ENCODE results near the gene ACADL. TPM values are rescaled to one million over a fixed set of nuclear protein-coding genes. Genes with fewer than 3 reads are reported as not detected.
A peak's percentile ranks its signal among the peaks of the same experiment; 100 is the strongest.

The ACADL gene
- total and polyA plus RNA-seq, 8 donors: 11.1 to 30.9 (median 22.8) TPM

GRCh38 chr2:210230518-210230917 is 5.3 kb upstream of the ACADL start:
- DNase-seq (peak in 2 of 6 donors; percentile 22 to 38), ATAC-seq (peak in 3 of 4 donors; percentile 3 to 38 (median 14)), FAIRE-seq (no peak)
- WGBS, 2 donors: 90 to 94% methylated on average over 2 of the region's 2 CpGs
- Histone ChIP-seq H3K4me3 (no peak overlapping the region), H3K9me3 (no peaks in the 10 kb centered on the region), H3K27me3 (no peaks in the 10 kb centered on the region), H3K27ac (peak overlapping the region in 2 of 4 donors; percentile 64 to 68), H3K36me3 (no peaks in the 10 kb centered on the region), H3K4me1 (peaks cover 14 to 42% (median 16%) of the 10 kb centered on the region in 3 donors)
- no peak for TF ChIP-seq CTCF (IDR thresholded peaks at IDR 0.05)
- intact Hi-C loops (cut with DNase I): no loop called here

GRCh38 chr2:210228586-210228985 is 3.3 kb upstream of the ACADL start:
- peaks cover 14 to 33% (median 16%) of the 10 kb centered on the region in 3 donors for H3K4me1 ChIP-seq
- ATAC-seq (no peak), DNase-seq (peak in 2 of 6 donors; percentile 41 to 49), FAIRE-seq (no peak)
- no peaks in the 10 kb centered on the region for H3K27me3 ChIP-seq
- H3K36me3 ChIP-seq: no peaks in the 10 kb centered on the region
- H3K4me3 ChIP-seq: no peak overlapping the region
- H3K9me3 ChIP-seq: no peaks in the 10 kb centered on the region
- no peak for TF ChIP-seq CTCF (IDR thresholded peaks at IDR 0.05)
- no peak overlapping the region for H3K27ac ChIP-seq
- 93 to 96% methylated on average over 7 of the region's 7 CpGs for WGBS, 2 donors
- intact Hi-C loops (cut with DNase I): no loop called here

GRCh38 chr2:210227290-210228088 is 2.2 kb upstream of the ACADL start:
- DNase-seq (no peak), ATAC-seq (no peak), FAIRE-seq (no peak)
- peaks cover 11 to 27% (median 25%) of the 10 kb centered on the region in 3 donors for H3K4me1 ChIP-seq
- 52 to 63% methylated on average over 4 of the region's 4 CpGs for WGBS, 2 donors
- no peak for TF ChIP-seq CTCF (IDR thresholded peaks at IDR 0.05)
- no peaks in the 10 kb centered on the region for H3K36me3 ChIP-seq
- H3K27ac ChIP-seq: peak overlapping the region in 2 of 4 donors; percentile 19 to 20
- no peaks in the 10 kb centered on the region for H3K9me3 ChIP-seq
- no peak overlapping the region for H3K4me3 ChIP-seq
- no peaks in the 10 kb centered on the region for H3K27me3 ChIP-seq
- intact Hi-C loops (cut with DNase I): no loop called here

- WGBS, 2 donors: 29 to 34% methylated on average over 2 of the region's 2 CpGs
- H3K27me3 ChIP-seq: no peaks in the 10 kb centered on the region
- intact Hi-C loops (cut with DNase I): no loop called here
- H3K4me1 ChIP-seq: peaks cover 5 to 31% (median 29%) of the 10 kb centered on the region in 3 donors
- H3K9me3 ChIP-seq: no peaks in the 10 kb centered on the region
- peak overlapping the region in 2 of 4 donors; percentile 66 to 77 for H3K4me3 ChIP-seq
- ATAC-seq (peak in 3 of 4 donors; percentile 15 to 19 (median 15)), FAIRE-seq (no peak), DNase-seq (peak in 1 of 6 donors; percentile 19)
- no peak for TF ChIP-seq CTCF (IDR thresholded peaks at IDR 0.05)
- H3K27ac ChIP-seq: peak overlapping the region; percentile 89 to 98 (median 98)
- no peaks in the 10 kb centered on the region for H3K36me3 ChIP-seq
Measured at GRCh38 chr2:210226223-210226622, 976 bp upstream of the ACADL start.

- intact Hi-C loops (cut with DNase I): no loop called here
- peaks cover 0 to 26% (median 19%) of the 10 kb centered on the region in 3 donors for H3K4me1 ChIP-seq
- no peaks in the 10 kb centered on the region for H3K36me3 ChIP-seq
- WGBS, 2 donors: 3 to 4% methylated on average over 24 of the region's 24 CpGs
- H3K9me3 ChIP-seq: no peaks in the 10 kb centered on the region
- no peaks in the 10 kb centered on the region for H3K27me3 ChIP-seq
- DNase-seq (peak in 5 of 6 donors; percentile 31 to 82 (median 59)), FAIRE-seq (no peak), ATAC-seq (peak; percentile 49 to 68 (median 65))
- TF ChIP-seq CTCF (IDR thresholded peaks at IDR 0.05): no peak
- H3K27ac ChIP-seq: peak overlapping the region; percentile 89 to 98 (median 98)
- H3K4me3 ChIP-seq: peak overlapping the region; percentile 30 to 77 (median 54)
Measured at GRCh38 chr2:210224591-210224940, 681 bp downstream of the ACADL start.
